Measurements from ENCODE around the gene DYNC1H1. TPM values are rescaled to one million over a fixed set of nuclear protein-coding genes. Genes with fewer than 3 reads are reported as not detected.

The DYNC1H1 gene
- total and polyA plus RNA-seq, 2 of the 13 experiments (the other 11 are each of a cell fraction or from before 2014, with no cell fraction given) = 74.4 to 239 TPM

GRCh38 chr14:101961011-101961721, 3.2 kb upstream of the DYNC1H1 start (continued):
- TF ChIP-seq ZFP90 (CRISPR knock-in tag; IDR thresholded peaks at IDR 0.05; ENCODE audit: borderline replicate concordance) (no peak), ZBTB2 (CRISPR knock-in tag; IDR thresholded peaks at IDR 0.05; ENCODE audit: low read depth) (no peak), ZNF281 (CRISPR knock-in tag; IDR thresholded peaks at IDR 0.05; ENCODE audit: borderline replicate concordance) (no peak), BATF2 (CRISPR knock-in tag; IDR thresholded peaks at IDR 0.05) (no peak), THAP11 (CRISPR knock-in tag; IDR thresholded peaks at IDR 0.05) (peak; percentile 83), ZIK1 (CRISPR knock-in tag; IDR thresholded peaks at IDR 0.05; ENCODE audit: borderline replicate concordance, low read depth) (no peak; the same call in 1 of the 2 replicates), USF2 (IDR thresholded peaks at IDR 0.05; ENCODE audit: low read depth, low read length) (no peak), USF2 (CRISPR knock-in tag; IDR thresholded peaks at IDR 0.05; ENCODE audit: borderline replicate concordance) (no peak), HBP1 (CRISPR knock-in tag; IDR thresholded peaks at IDR 0.05; ENCODE audit: low read depth) (peak; percentile 43; the same call in 1 of the 2 replicates), IKZF5 (CRISPR knock-in tag; IDR thresholded peaks at IDR 0.05) (peak; percentile 19; the same call in 1 of the 2 replicates), HNRNPUL1 (IDR thresholded peaks at IDR 0.05; ENCODE audit: low read depth, low read length) (no peak), GATAD2A (CRISPR knock-in tag; IDR thresholded peaks at IDR 0.05) (peak; percentile 47), ZNF512 (CRISPR knock-in tag; IDR thresholded peaks at IDR 0.05) (no peak), THYN1 (CRISPR knock-in tag; IDR thresholded peaks at IDR 0.05; ENCODE audit: borderline replicate concordance, low read depth) (no peak), CHD2 (IDR thresholded peaks at IDR 0.05; ENCODE audit: low read depth, low read length) (no peak)
